Middle frontal gyrus (tissue), 1 donor: ENCODE results near the gene DIPK1C.

Experiments used
- DNase-seq: peaks from one replicate; pipeline ENCODE4 v3.0.0-alpha.2; 2015; ENCODE audit warnings: low spot score; ENCODE audit errors: extremely low spot score

Gene DIPK1C

DNA sequence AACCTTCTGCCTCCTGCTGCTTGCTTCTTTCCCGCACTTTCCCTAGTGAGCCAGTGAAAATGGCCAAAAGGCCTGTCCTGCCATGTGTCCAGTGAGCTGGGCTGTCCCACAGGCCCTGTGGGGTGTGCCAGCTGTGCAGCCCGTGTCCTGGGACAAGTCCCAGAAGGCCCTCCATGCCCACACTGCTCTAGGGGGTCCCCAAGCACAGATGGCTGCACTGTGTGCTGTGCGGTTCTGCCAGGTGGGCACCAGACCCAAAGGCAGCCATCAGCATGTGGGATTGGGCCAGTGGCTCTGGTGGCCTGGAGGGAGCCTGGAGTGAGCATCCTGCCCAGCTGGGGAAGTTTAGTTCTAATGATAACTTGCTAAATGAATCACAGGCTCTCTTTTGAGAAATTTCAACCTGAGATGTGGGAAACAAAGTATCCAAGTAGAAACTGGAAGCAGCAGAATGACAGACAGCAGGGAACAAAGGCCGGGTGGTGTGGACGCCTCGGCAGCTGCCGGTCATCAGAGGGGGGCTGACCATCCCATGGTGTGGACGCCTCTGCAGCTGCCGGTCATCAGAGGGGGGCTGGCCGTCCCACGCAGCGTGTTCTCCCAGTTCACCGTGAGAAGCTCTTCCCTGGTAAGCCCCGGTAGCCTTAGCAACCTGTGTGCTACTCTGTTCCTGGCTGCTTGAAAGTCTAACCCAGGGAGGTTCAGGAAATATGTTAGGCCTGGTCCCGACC is 29.2 kb upstream of the DIPK1C start:
- DNase-seq, result no peak

- DNase-seq, result no peak
These were observed 25.6 kb upstream of the DIPK1C start for GRCh38 chr18:74482697-74483096.

- no peak for DNase-seq
These were observed 23.1 kb upstream of the DIPK1C start for GRCh38 chr18:74480149-74480651.

DNA sequence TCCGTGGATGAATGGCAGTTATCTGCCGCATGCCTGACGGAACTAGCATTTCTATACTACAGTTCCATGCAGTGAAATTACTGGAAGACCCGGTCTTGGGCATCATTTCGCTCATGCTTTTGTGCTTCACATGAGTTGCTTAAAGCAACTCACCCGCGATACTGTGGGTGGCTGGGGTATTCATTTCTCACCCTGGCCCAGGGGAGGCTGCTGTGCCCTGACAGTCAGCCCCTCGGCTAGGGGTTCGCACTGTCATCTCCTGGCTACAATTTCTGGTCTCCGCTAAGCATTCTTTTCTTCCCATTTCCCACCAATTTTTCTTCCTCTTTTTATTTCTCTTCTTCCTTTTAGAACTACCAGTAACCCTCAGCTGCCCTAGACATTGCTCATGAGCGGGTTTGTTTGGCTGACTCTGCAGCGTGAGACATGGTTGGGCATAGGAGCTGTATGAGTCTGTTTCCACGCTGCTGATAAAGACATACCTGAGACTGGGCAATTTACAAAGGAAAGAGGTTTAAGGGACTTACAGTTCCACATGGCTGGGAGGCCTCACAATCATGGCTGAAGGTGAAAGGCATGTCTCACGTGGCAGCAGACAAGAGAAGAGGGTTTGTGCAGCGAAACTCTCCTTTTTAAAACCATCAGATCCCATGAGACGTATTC is 22.5 kb upstream of the DIPK1C start:
- no peak for DNase-seq

DNA sequence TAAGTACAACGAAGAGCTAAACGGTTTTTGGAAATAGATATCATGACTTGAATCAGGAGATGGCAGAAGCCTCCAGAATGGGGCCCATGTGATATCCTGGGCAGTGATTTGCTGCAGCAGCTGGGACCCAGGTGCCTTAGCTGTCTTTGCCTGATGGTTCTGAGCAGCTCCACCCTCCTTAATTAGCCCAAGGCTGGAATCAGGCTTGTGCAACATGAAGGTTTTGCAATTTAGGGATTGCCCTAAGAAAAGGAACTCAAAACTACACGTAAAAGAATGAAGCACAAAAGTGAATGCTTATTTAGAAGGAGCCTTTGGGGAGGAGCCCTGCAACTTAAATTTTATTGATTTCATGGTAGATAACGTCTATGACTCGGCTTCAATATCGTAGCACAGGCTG is 21.8 kb upstream of the DIPK1C start:
- no peak for DNase-seq

DNA sequence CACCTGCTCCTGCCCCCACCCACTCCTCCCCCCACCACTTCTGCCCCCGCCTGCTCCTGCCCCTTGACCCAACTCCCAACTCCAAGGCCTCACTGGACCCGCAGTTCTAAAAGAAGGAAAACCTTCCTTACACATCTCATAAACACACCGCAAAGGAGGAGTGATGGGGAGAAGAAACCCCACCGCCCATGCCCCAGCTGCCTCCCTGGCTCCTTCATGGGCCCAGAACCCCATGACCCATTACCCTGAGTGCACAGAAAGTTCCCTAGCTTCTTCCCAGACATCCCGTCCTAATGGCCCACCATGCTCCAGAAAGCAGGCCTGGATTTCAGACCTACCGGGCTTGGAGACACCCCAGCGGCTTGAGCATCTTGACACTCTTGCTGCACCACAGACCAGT is 21.2 kb upstream of the DIPK1C start:
- no peak for DNase-seq

DNA sequence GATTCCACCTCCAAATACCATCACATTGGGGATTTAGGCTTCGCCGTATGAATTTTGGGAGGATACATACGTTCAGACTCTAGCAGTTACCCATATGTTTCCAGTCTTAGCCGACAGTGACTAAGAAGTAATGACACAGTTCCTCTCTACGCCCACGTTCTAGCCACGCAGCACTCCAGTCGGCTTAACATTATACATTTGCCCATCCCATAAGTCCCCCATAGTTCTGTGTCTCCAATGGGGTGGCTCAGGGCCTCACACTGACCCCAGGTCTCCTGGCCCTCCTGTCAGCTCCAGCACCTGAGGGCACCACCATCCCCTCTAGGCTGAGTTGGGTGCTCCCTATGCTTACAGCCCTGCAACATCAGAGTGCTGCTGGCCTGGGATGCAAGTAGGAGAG is 20.7 kb upstream of the DIPK1C start:
- no peak for DNase-seq

GRCh38 chr18:74476140-74476539 is 19.0 kb upstream of the DIPK1C start:
- DNase-seq, result no peak

GRCh38 chr18:74473976-74474640 is 17.0 kb upstream of the DIPK1C start:
- DNase-seq, result no peak

- no peak for DNase-seq
These were observed 15.2 kb upstream of the DIPK1C start for GRCh38 chr18:74472312-74472711.

- DNase-seq, result no peak
These were observed 11.5 kb upstream of the DIPK1C start for GRCh38 chr18:74468547-74469061.

DNA sequence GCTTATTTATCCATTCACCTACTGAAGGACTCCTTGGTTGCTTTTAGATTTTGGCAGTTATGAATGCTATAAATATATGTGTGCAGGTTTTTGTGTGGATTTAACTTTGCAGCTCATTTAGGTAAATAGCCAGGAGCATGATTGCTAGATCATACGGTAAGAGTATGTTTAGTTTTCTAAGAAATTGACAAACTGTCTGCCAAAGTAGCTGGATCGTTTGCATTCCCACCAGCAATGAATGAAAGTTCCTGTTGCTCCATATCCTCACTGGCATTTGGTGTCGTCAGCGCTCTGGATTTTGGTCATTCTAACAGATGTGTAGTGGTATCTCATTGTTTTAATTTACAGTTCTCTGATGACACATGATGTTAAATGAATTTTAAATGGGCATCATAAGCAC is 8.7 kb upstream of the DIPK1C start:
- no peak for DNase-seq

GRCh38 chr18:74463983-74464382 is 6.9 kb upstream of the DIPK1C start:
- DNase-seq, result no peak

DNA sequence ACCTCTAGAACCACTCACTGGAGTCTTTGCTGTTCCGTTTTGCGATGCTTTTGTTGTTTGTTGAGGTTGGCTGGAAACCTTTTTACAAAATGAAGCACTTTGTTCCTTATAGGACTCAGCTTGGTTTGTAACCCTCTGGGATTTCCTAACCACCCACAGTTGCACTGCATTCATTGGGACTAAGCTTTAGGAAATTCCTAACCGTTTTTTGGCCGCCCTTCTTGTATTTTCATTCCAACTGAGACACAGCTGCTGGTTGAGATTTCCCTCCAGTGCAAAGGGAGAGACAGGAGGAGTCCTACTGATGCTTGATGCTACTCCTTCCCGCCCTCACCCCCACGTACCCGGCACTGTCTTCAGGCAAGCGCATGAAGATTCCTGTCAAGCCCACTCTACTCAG is 6.1 kb upstream of the DIPK1C start:
- no peak for DNase-seq

DNA sequence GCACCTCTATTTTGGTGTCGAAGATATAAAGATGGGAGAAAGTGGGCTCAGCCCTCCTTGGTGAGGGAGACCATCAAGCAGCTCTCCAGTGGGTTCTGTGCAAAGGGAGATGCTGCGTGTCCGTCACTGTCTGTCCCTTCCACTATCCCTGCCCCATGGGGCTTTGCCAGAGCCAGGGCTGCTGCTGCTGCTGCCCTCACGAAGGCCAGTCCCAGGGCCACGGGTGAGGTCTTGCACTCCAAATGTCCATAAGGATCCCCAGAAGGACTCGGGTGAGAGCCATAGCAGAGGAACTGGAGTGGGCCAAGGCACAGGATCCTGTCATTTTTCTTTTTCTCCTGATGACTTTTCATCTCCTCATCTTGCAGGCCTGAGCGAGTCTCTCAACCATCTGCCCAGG is 3.7 kb upstream of the DIPK1C start:
- DNase-seq, result no peak

DNA sequence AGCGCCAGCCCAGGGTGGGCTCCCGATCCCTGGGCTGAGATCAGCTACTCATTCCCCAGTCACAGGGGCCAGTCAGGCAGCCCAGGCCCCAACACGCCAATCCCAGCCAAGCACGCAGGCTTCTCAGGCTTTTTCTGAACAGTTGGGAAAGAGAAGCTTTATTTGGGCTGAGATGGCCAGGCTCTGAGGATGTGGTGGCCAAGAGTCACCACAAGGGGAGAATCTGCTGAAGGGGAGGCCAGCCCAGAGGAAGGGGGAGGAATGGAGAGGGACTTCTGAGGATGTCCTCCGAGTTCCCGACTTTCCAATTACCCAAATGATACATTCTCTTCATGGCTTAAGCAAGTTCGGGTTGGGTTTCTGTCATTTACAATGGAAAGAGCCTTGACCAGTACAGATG is 2.8 kb upstream of the DIPK1C start:
- no peak for DNase-seq

GRCh38 chr18:74457725-74458421 is 765 bp upstream of the DIPK1C start:
- DNase-seq, result peak; percentile 58

- no peak for DNase-seq
These were observed 612 bp downstream of the DIPK1C start for GRCh38 chr18:74456349-74457042.

DNA sequence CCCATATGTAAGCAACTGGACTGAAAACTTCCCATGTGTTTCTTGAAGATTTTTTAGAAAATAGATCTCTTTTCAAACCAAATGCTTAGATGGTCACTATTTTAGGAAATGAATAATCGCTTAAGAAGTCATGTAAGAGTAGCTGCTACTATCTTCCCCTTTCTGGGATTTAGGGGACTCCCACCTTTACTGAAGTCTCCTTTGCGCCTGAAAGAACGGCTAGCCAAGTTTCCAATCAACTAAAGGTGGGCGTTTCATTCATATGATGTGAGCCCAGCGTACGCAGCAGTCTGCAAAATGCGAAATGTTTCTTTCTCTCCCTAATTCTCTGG is 1.1 kb downstream of the DIPK1C start:
- DNase-seq, result no peak

GRCh38 chr18:74455386-74455785 is 1.7 kb downstream of the DIPK1C start:
- no peak for DNase-seq

- peak; percentile 64 for DNase-seq
These were observed 2.8 kb downstream of the DIPK1C start for GRCh38 chr18:74454279-74454751.
